Activated T-cell treated with anti-CD3 and anti-CD28 coated beads, Interleukin-2, amount 50 U/mL, for 24 hours (primary cell): ENCODE results near the gene OR51D1.

Experiments used
- DNase-seq: peaks from one replicate; pipeline ENCODE4 v3.0.0-alpha.2; 2020
- H3K27ac Mint-ChIP-seq: 2 replicates; pipeline ENCODE4 v1.8.0; 2020; ENCODE audit warnings: mild to moderate bottlenecking, mixed read lengths
- H3K27me3 Mint-ChIP-seq: 2 replicates; pipeline ENCODE4 v1.8.0; 2020; ENCODE audit warnings: mixed read lengths
- H3K36me3 Mint-ChIP-seq: 2 replicates; pipeline ENCODE4 v1.8.0; 2020; ENCODE audit warnings: low read depth, mixed read lengths
- H3K4me1 Mint-ChIP-seq: 2 replicates; pipeline ENCODE4 v1.8.0; 2020; ENCODE audit warnings: low read depth, mixed read lengths
- H3K4me3 Mint-ChIP-seq: 2 replicates; pipeline ENCODE4 v1.8.0; 2020; ENCODE audit warnings: mild to moderate bottlenecking, moderate library complexity, mixed read lengths
- H3K9me3 Mint-ChIP-seq: 2 replicates; pipeline ENCODE4 v1.8.0; 2020; ENCODE audit warnings: mixed read lengths

Gene OR51D1

GRCh38 chr11:4665424-4665823 is 28.1 kb downstream of the OR51D1 start:
- Mint-ChIP-seq H3K27ac (no peak overlapping the region), H3K4me3 (no peak overlapping the region), H3K9me3 (no peaks in the 10 kb centered on the region), H3K36me3 (no peaks in the 10 kb centered on the region), H3K27me3 (peaks cover 19% of the 10 kb centered on the region), H3K4me1 (no peaks in the 10 kb centered on the region)
- no peak for DNase-seq

DNA sequence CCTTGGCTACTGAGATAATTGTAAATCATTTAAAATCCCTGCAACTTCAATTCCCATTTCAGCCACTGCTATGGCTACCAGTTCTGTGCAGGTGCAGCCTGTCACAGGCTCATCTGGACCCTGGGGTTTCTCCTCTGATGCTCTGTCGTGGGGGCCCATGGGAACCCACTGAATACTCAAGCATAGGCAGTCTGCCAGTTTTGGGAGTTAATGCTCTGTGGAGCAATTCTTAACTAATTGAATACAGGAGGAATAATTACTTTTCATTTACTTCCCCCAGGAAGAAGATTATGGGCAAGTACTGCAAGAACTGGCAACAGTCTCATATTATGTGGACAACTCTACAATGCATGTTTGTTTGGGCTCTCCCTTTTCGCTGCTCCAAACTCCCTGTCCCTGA is 34.5 kb downstream of the OR51D1 start:
- H3K9me3 Mint-ChIP-seq: no peaks in the 10 kb centered on the region
- DNase-seq: no peak
- no peaks in the 10 kb centered on the region for H3K4me1 Mint-ChIP-seq
- H3K27ac Mint-ChIP-seq: no peak overlapping the region
- H3K4me3 Mint-ChIP-seq: no peak overlapping the region
- H3K27me3 Mint-ChIP-seq: peaks cover 35% of the 10 kb centered on the region
- no peaks in the 10 kb centered on the region for H3K36me3 Mint-ChIP-seq

- Mint-ChIP-seq H3K36me3 (no peaks in the 10 kb centered on the region), H3K27ac (no peak overlapping the region), H3K4me3 (no peak overlapping the region), H3K27me3 (peaks cover 40% of the 10 kb centered on the region), H3K9me3 (no peaks in the 10 kb centered on the region), H3K4me1 (no peaks in the 10 kb centered on the region)
- DNase-seq: no peak
Observed at GRCh38 chr11:4672470-4672869, 35.2 kb downstream of the OR51D1 start.

- Mint-ChIP-seq H3K27me3 (peaks cover 42% of the 10 kb centered on the region), H3K4me3 (no peak overlapping the region)
Observed at GRCh38 chr11:4673781-4674180, 36.5 kb downstream of the OR51D1 start.

GRCh38 chr11:4677948-4678347 is 40.7 kb downstream of the OR51D1 start:
- Mint-ChIP-seq H3K27me3 (peaks cover 36% of the 10 kb centered on the region), H3K36me3 (no peaks in the 10 kb centered on the region), H3K4me1 (no peaks in the 10 kb centered on the region), H3K9me3 (no peaks in the 10 kb centered on the region), H3K27ac (no peak overlapping the region), H3K4me3 (no peak overlapping the region)
- no peak for DNase-seq

More at GRCh38 chr11:4673781-4674180, 36.5 kb downstream of the OR51D1 start:
- Mint-ChIP-seq H3K4me1 (no peaks in the 10 kb centered on the region), H3K27ac (no peak overlapping the region), H3K9me3 (no peaks in the 10 kb centered on the region), H3K36me3 (no peaks in the 10 kb centered on the region)
- no peak for DNase-seq

DNA sequence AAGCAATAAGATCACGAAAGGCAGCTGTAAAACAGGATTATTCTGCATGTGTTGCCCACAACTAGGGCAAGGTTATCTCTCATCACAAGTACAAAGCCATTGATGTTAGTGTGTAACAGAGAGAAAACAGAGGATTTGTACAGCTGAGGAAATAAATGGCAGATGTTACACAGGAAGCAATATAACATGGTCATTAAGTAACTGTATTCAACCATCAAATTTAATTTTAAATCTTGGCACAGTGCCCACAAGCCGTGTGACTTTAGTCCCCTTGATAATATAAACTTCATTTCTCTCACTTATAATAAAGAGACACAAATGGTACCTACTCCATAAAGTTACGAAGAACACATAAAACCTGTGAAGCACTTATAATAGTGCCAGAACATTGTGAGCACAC is 43.1 kb downstream of the OR51D1 start:
- no peaks in the 10 kb centered on the region for H3K9me3 Mint-ChIP-seq
- no peak overlapping the region for H3K27ac Mint-ChIP-seq
- peaks cover 25% of the 10 kb centered on the region for H3K27me3 Mint-ChIP-seq
- H3K36me3 Mint-ChIP-seq: no peaks in the 10 kb centered on the region
- no peak for DNase-seq
- H3K4me3 Mint-ChIP-seq: no peak overlapping the region
- H3K4me1 Mint-ChIP-seq: no peaks in the 10 kb centered on the region

DNA sequence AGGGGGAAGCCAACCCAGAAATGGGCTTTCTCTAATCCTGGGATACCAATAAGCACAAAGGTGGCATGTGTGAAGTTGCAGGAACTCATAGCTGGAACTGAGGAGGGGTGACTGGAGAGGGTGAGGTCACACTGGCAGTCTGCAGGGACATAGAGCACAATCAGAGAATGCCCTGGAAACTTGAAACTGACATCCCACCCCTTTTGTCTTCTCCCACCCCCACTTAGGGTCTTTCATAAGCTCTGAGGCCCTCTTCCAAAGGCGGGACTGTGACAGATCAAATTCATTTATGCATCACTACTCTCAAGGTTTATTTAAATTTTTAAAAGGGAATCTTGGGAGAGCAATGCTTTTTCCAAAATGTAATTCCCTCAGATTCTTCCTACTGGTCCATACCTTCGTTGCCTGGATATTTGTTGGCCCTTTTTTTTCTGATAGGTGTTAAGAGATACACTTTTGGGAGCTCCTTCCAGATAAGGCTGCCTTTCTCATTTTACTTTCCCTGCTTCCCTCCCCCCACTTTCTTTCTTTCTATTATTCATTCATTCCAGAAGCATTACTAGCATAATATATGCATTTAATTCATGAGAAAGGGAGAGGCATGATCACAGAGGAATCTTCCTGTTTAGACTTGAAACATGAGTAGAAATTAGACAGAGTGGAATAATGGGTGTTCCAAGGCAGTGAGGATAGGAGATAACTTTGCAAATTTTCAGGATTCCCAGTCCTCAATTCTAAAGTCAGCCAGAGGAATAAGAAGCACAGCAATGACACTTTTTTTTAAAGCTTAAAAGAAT is 45.5 kb downstream of the OR51D1 start:
- no peak overlapping the region for H3K4me3 Mint-ChIP-seq
- peaks cover 8% of the 10 kb centered on the region for H3K27me3 Mint-ChIP-seq
- H3K36me3 Mint-ChIP-seq: no peaks in the 10 kb centered on the region
- no peak overlapping the region for H3K27ac Mint-ChIP-seq
- H3K4me1 Mint-ChIP-seq: no peaks in the 10 kb centered on the region
- no peaks in the 10 kb centered on the region for H3K9me3 Mint-ChIP-seq
- DNase-seq: no peak

GRCh38 chr11:4684631-4685285 is 47.5 kb downstream of the OR51D1 start:
- Mint-ChIP-seq H3K27me3 (peaks cover 8% of the 10 kb centered on the region), H3K9me3 (no peaks in the 10 kb centered on the region), H3K4me1 (no peaks in the 10 kb centered on the region), H3K36me3 (no peaks in the 10 kb centered on the region), H3K4me3 (no peak overlapping the region), H3K27ac (no peak overlapping the region)
- DNase-seq: no peak
